H1 (cell line): ENCODE measurements around the gene ATP9B. TPM values are rescaled to one million over a fixed set of nuclear protein-coding genes. Genes with fewer than 3 reads are reported as not detected.

Experiments
- CTCF ChIA-PET: fragments of 300-600 bp; sonication (Branson Sonifier 250); formaldehyde crosslinking; loops from one replicate; lab custom pipeline; 2021; ENCODE audit not compliant: partially characterized antibody; lab: Charles Lee
- POLR2A ChIA-PET: fragments of 300-600 bp; sonication (Branson Sonifier 250); formaldehyde crosslinking; loops from one replicate; lab custom pipeline; 2021; ENCODE audit warnings: inconsistent platforms; ENCODE audit not compliant: partially characterized antibody; lab: Charles Lee
- DNase-seq, 2 experiments: peaks; one replicate each; pipeline versions ENCODE4 v3.0.0 to v3.0.0-alpha.2; 2010 to 2022; ENCODE audit warnings: low spot score in 2 of 2, low read depth in 1 of 2, mixed read lengths in 1 of 2
- FAIRE-seq: peaks from 2 replicates; lab custom pipeline; 2011; peaks lifted over from hg19 to GRCh38; lab: Jason Lieb, UNC
- H2AFZ ChIP-seq: 2 replicates; pipeline ENCODE4 v1.8.1; 2012; ENCODE audit warnings: low read length, inconsistent platforms
- H2AK5ac ChIP-seq: 2 replicates; pipeline ENCODE4 v1.6.1; 2013; ENCODE audit warnings: low read depth, low read length
- H2BK120ac ChIP-seq: replicated peaks from 2 replicates; pipeline ENCODE3; 2013; ENCODE audit warnings: low read depth, low read length, inconsistent platforms
- H2BK12ac ChIP-seq: 2 replicates; pipeline ENCODE4 v1.6.1; 2013; ENCODE audit warnings: low read depth, low read length
- H2BK15ac ChIP-seq: 2 replicates; pipeline ENCODE4 v1.6.1; 2013; ENCODE audit warnings: low read length
- H2BK20ac ChIP-seq: 2 replicates; pipeline ENCODE4 v1.6.1; 2013; ENCODE audit warnings: low read length
- H2BK5ac ChIP-seq: 2 replicates; pipeline ENCODE4 v1.6.1; 2013; ENCODE audit warnings: low read depth, low read length
- H3K14ac ChIP-seq: 2 replicates; pipeline ENCODE4 v1.6.1; 2013; ENCODE audit warnings: inconsistent platforms; ENCODE audit not compliant: insufficient read length
- H3K18ac ChIP-seq: 2 replicates; pipeline ENCODE4 v1.6.1; 2013; ENCODE audit warnings: low read length; ENCODE audit errors: extremely low read depth
- H3K23ac ChIP-seq: 2 replicates; pipeline ENCODE4 v1.6.1; 2013; ENCODE audit warnings: inconsistent platforms; ENCODE audit not compliant: insufficient read length
- H3K23me2 ChIP-seq: 2 replicates; pipeline ENCODE4 v1.6.1; 2013; ENCODE audit warnings: low read depth, low read length
- H3K27ac ChIP-seq: 2 replicates; pipeline ENCODE4 v1.6.1; 2011; ENCODE audit warnings: low read depth, low read length, inconsistent platforms
- H3K27me3 ChIP-seq, 4 experiments: replicated peaks in 1 of 4; 1 replicate in 1 of 4; 2 replicates in 3 of 4; pipeline versions ENCODE4 v1.6.1 to v1.8.1; 2011 to 2013; ENCODE audit warnings: low read length in 3 of 4, mild to moderate bottlenecking in 3 of 4, inconsistent platforms in 2 of 4, mixed read lengths in 2 of 4, moderate library complexity in 1 of 4; ENCODE audit not compliant: control insufficient read depth in 3 of 4, insufficient read depth in 3 of 4; ENCODE audit errors: extremely low read depth in 1 of 4
- H3K36me3 ChIP-seq, 4 experiments: 2 replicates each; pipeline versions ENCODE4 v1.6.1 to v1.8.1; 2011 to 2013; ENCODE audit warnings: mild to moderate bottlenecking in 4 of 4, low read length in 3 of 4, moderate library complexity in 2 of 4, control low read depth in 1 of 4, inconsistent platforms in 1 of 4; ENCODE audit not compliant: insufficient read depth in 4 of 4, control insufficient read depth in 2 of 4
- H3K4ac ChIP-seq: replicated peaks from 2 replicates; pipeline ENCODE3; 2013; ENCODE audit warnings: low read length, low read depth, mixed read lengths, inconsistent platforms; ENCODE audit not compliant: insufficient read length
- H3K4me1 ChIP-seq, 4 experiments: replicated peaks in 1 of 4; 1 replicate in 1 of 4; 2 replicates in 3 of 4; pipeline versions ENCODE4 v1.6.1 to v1.8.1; 2011 to 2013; ENCODE audit warnings: low read length in 3 of 4, inconsistent platforms in 2 of 4, mixed read lengths in 1 of 4; ENCODE audit not compliant: insufficient read depth in 4 of 4, control insufficient read depth in 3 of 4
- H3K4me2 ChIP-seq, 2 experiments: 2 replicates each; pipeline versions ENCODE4 v1.6.1 to v1.8.1; 2011 to 2013; ENCODE audit warnings: low read depth in 2 of 2, low read length in 2 of 2, control low read depth in 1 of 2, inconsistent platforms in 1 of 2, mild to moderate bottlenecking in 1 of 2; ENCODE audit not compliant: insufficient read depth in 1 of 2
- H3K4me3 ChIP-seq, 4 experiments: fragments of 200-600, 300-600 bp in 1 of 4; sonication (generic), shearing (Covaris generic), sonication (Bioruptor Twin) in 1 of 4; 2 replicates each; pipeline versions ENCODE4 v1.5.1 to v1.8.1; 2011 to 2016; ENCODE audit warnings: low read length in 4 of 4, low read depth in 3 of 4, control low read depth in 2 of 4, inconsistent platforms in 2 of 4, mild to moderate bottlenecking in 2 of 4, mixed read lengths in 1 of 4, moderate library complexity in 1 of 4; ENCODE audit not compliant: insufficient read depth in 2 of 4; ENCODE audit errors: extremely low read depth in 1 of 4
- H3K56ac ChIP-seq: replicated peaks from 2 replicates; pipeline ENCODE3; 2013; ENCODE audit warnings: low read depth, mild to moderate bottlenecking, mixed read lengths, low read length, inconsistent platforms; ENCODE audit not compliant: insufficient read length
- H3K79me1 ChIP-seq: 2 replicates; pipeline ENCODE4 v1.6.1; 2013; ENCODE audit warnings: low read depth, low read length, control low read depth
- H3K79me2 ChIP-seq, 2 experiments: 2 replicates each; pipeline versions ENCODE4 v1.6.1 to v1.8.1; 2012 to 2013; ENCODE audit warnings: low read length in 2 of 2, mild to moderate bottlenecking in 2 of 2, inconsistent platforms in 1 of 2; ENCODE audit not compliant: insufficient read depth in 2 of 2, control insufficient read depth in 1 of 2
- H3K9ac ChIP-seq, 4 experiments: replicated peaks in 1 of 4; 1 replicate in 1 of 4; 2 replicates in 3 of 4; pipeline versions ENCODE4 v1.6.1 to v1.8.1; 2011 to 2013; ENCODE audit warnings: low read depth in 3 of 4, low read length in 3 of 4, control low read depth in 2 of 4, mild to moderate bottlenecking in 2 of 4, moderate library complexity in 2 of 4, inconsistent platforms in 1 of 4; ENCODE audit errors: extremely low read depth in 1 of 4
- H3K9me3 ChIP-seq, 2 experiments: 2 replicates each; pipeline versions ENCODE4 v1.6.1 to v1.8.1; 2012 to 2013; ENCODE audit warnings: mild to moderate bottlenecking in 2 of 2, moderate library complexity in 2 of 2, control low read depth in 1 of 2, inconsistent platforms in 1 of 2, low read depth in 1 of 2, low read length in 1 of 2, mixed read lengths in 1 of 2; ENCODE audit not compliant: insufficient read depth in 2 of 2
- H4K20me1 ChIP-seq, 2 experiments: replicated peaks in 1 of 2; 2 replicates each; pipeline versions ENCODE3 to v1.8.1; 2011 to 2013; ENCODE audit warnings: inconsistent platforms in 2 of 2, low read length in 2 of 2, mild to moderate bottlenecking in 1 of 2; ENCODE audit not compliant: insufficient read depth in 2 of 2, control insufficient read depth in 1 of 2
- H4K5ac ChIP-seq: 2 replicates; pipeline ENCODE4 v1.6.1; 2013; ENCODE audit warnings: low read length, low read depth, mixed read lengths, inconsistent platforms; ENCODE audit not compliant: insufficient read length
- H4K8ac ChIP-seq: 2 replicates; pipeline ENCODE4 v1.8.0; 2013; ENCODE audit warnings: mild to moderate bottlenecking, moderate library complexity, low read length, inconsistent platforms; ENCODE audit not compliant: insufficient read depth; ENCODE audit errors: extremely low read depth
- H4K91ac ChIP-seq: replicated peaks from 2 replicates; pipeline ENCODE3; 2013; ENCODE audit warnings: low read length, mixed read lengths, inconsistent platforms; ENCODE audit not compliant: insufficient read length
- CHD2 ChIP-seq: IDR thresholded peaks from 2 replicates; pipeline ENCODE4 v1.6.1; 2012; ENCODE audit warnings: low read length, improper control_type of control experiment
- EP300 ChIP-seq, 2 experiments: IDR thresholded peaks; 1 replicate in 1 of 2; 2 replicates in 1 of 2; pipeline ENCODE4 v1.6.1; 2011 to 2012; ENCODE audit warnings: low read depth in 2 of 2, low read length in 2 of 2, mild to moderate bottlenecking in 2 of 2, borderline replicate concordance in 1 of 2, inconsistent platforms in 1 of 2, moderate library complexity in 1 of 2
- GTF2F1 ChIP-seq: IDR thresholded peaks from 2 replicates; pipeline ENCODE4 v1.6.1; 2012; ENCODE audit warnings: low read depth, low read length, improper control_type of control experiment, borderline replicate concordance
- JUN ChIP-seq: IDR thresholded peaks from 2 replicates; pipeline ENCODE4 v1.6.1; 2011; ENCODE audit warnings: low read depth, mild to moderate bottlenecking, improper control_type of control experiment, low read length
- USF2 ChIP-seq: IDR thresholded peaks from 2 replicates; pipeline ENCODE4 v1.6.1; 2011; ENCODE audit warnings: low read length, improper control_type of control experiment
- WGBS, 2 experiments: shearing (Covaris generic) in 1 of 2; methylation state at CpG; one replicate each; pipeline versions ENCODE4 v1.1.6 to v1.1.7; 2013 to 2015; ENCODE audit warnings: low lambda C conversion rate in 2 of 2, mixed read lengths in 2 of 2, inconsistent platforms in 1 of 2, low coverage in 1 of 2, missing lambda C conversion rate in 1 of 2; ENCODE audit not compliant: insufficient replicate concordance in 2 of 2, insufficient coverage in 1 of 2, insufficient read length in 1 of 2; ENCODE audit errors: extremely low coverage in 1 of 2, missing lambda C conversion rate in 1 of 2; 5-methylcytosine and 5-hydroxymethylcytosine counted together
- polyA plus RNA-seq, 7 experiments: library from polyadenylated mRNA; depleted of rRNA in 3 of 7; stranded (reverse) in 5 of 7; unstranded in 2 of 7; fragments of >200 nt in 5 of 7; fragments of 200-250 nt in 2 of 7; gene quantifications; 1 replicate in 5 of 7; 2 replicates in 1 of 7; 4 replicates in 1 of 7; pipeline versions ENCODE4 v1.2.1 to v1.2.3, GENCODE V29; 2011 to 2013; ENCODE audit warnings: missing spikeins in 2 of 7, mixed read lengths in 2 of 7
- total RNA-seq: library from RNA; stranded (reverse); fragmentation: NEBNext Ultra II Directional; extraction: Animal tissue kit (Norgen Biotek cat#: 25700); gene quantifications from 2 replicates; pipeline ENCODE4 v1.2.1, GENCODE V29; 2021

The ATP9B gene
- total and polyA plus RNA-seq, 2 of the 8 experiments (the other 6 are each of a cell fraction or from before 2014, with no cell fraction given), result 15.1 to 21.7 TPM

DNA sequence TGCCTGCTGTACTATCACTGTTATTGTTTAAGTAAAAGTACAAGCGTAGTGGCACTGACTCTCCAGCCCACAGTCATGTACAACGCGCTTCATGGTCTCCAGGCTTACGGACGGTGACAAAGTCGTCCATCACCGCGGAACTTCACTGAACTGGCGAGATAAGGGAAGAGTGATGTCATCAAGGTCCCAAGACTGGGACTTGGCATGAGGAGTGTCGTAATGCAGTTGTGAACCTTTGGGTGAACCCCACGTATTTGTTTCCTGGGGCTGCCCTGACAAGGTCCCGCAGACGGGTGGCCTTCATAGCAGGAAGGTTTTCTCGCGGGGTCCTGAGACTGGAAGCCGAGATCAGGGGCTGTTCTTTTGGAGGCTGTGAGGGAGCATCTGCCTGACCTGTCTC is 343.8 kb downstream of the ATP9B start:
- FAIRE-seq (no peak), DNase-seq (no peak)
- H3K56ac ChIP-seq, result no peak overlapping the region
- no peak overlapping the region for H2AK5ac ChIP-seq
- no peak overlapping the region for H2BK20ac ChIP-seq
- H3K18ac ChIP-seq, result no peak overlapping the region
- H4K8ac ChIP-seq, result no peak overlapping the region
- no peaks in the 10 kb centered on the region; a peak in 1 of 4 replicates for H3K9me3 ChIP-seq
- no peak for TF ChIP-seq GTF2F1
- TF ChIP-seq CHD2, result no peak
- TF ChIP-seq EP300 (IDR thresholded peaks at IDR 0.05; ENCODE audit: borderline replicate concordance in 1 of 2, low read depth in 2 of 2, low read length in 2 of 2), result no peak
- TF ChIP-seq JUN, result no peak
- TF ChIP-seq USF2, result no peak
- peaks cover 0 to 5% (median 0%) of the 10 kb centered on the region in 4 experiments; a peak in 1 of 8 replicates for H3K36me3 ChIP-seq
- H4K5ac ChIP-seq, result no peak overlapping the region
- no peak overlapping the region for H2BK120ac ChIP-seq
- peaks cover 0 to 5% of the 10 kb centered on the region in 2 experiments for H4K20me1 ChIP-seq
- H2BK15ac ChIP-seq, result no peak overlapping the region
- H3K79me2 ChIP-seq, result no peaks in the 10 kb centered on the region
- no peak overlapping the region for H3K23ac ChIP-seq
- H3K27ac ChIP-seq, result no peak overlapping the region
- H3K27me3 ChIP-seq, result peaks cover 0 to 2% (median 0%) of the 10 kb centered on the region in 4 experiments; a peak in 3 of 7 replicates
- H4K91ac ChIP-seq, result no peak overlapping the region
- H3K4ac ChIP-seq, result no peak overlapping the region
- H2BK12ac ChIP-seq, result no peak overlapping the region
- 0 out of 2 replicates have a peak, but pooled peaks cover 2% of the 10 kb centered on the region for H3K79me1 ChIP-seq
- no peak overlapping the region for H3K4me2 ChIP-seq
- peaks cover 10% of the 10 kb centered on the region; the same call in 1 of the 2 replicates for H3K23me2 ChIP-seq
- POLR2A ChIA-PET, result no interaction called here
- 94% methylated on average over 16 of the region's 16 CpGs; no CpG with 5 or more reads in 1 of the 2 experiments for WGBS, 2 experiments
- CTCF ChIA-PET, result interaction anchor here (1.8 kb wide), 1 partner anchor 83 kb away, joined by 4 read pairs; no protein-coding TSS in a partner anchor
- H3K14ac ChIP-seq, result no peak overlapping the region
- no peak overlapping the region for H2AFZ ChIP-seq
- no peak overlapping the region for H3K9ac ChIP-seq
- no peak overlapping the region for H2BK5ac ChIP-seq
- H3K4me1 ChIP-seq, result peaks cover 0 to 4% (median 0%) of the 10 kb centered on the region in 4 experiments; a peak in 1 of 7 replicates
- H3K4me3 ChIP-seq, result no peak overlapping the region
